ENCODE measurements around the gene NRXN2.

NRXN2 gene

GRCh38 chr11:64696045-64696444 lies 27.0 kb downstream of the NRXN2 start:
- no peak for DNase-seq

GRCh38 chr11:64695548-64695947 lies 27.4 kb downstream of the NRXN2 start:
- DNase-seq: no peak

- DNase-seq: no peak
Measured at GRCh38 chr11:64694821-64695365, 28.1 kb downstream of the NRXN2 start.

- DNase-seq: no peak
Measured at GRCh38 chr11:64694026-64694755, 28.8 kb downstream of the NRXN2 start.

GRCh38 chr11:64692764-64693331 lies 30.1 kb downstream of the NRXN2 start:
- no peak for DNase-seq

- no peak for DNase-seq
Measured at GRCh38 chr11:64691543-64691942, 31.5 kb downstream of the NRXN2 start.

- no peak for DNase-seq
Measured at GRCh38 chr11:64690235-64690634, 32.8 kb downstream of the NRXN2 start.

GRCh38 chr11:64688534-64688982 lies 34.4 kb downstream of the NRXN2 start:
- DNase-seq: peak; percentile 67 to 96

GRCh38 chr11:64687643-64688533 lies 35.1 kb downstream of the NRXN2 start:
- no peak for DNase-seq

GRCh38 chr11:64687204-64687603 lies 35.8 kb downstream of the NRXN2 start:
- no peak for DNase-seq

GRCh38 chr11:64686466-64687170 lies 36.4 kb downstream of the NRXN2 start:
- no peak for DNase-seq

- no peak for DNase-seq
Measured at GRCh38 chr11:64685536-64685935, 37.5 kb downstream of the NRXN2 start.

- no peak for DNase-seq
Measured at GRCh38 chr11:64684357-64684756, 38.6 kb downstream of the NRXN2 start.

- DNase-seq: no peak
Measured at GRCh38 chr11:64681171-64681570, 41.8 kb downstream of the NRXN2 start.

- DNase-seq: peak; percentile 30 to 66
Measured at GRCh38 chr11:64679846-64680245, 43.2 kb downstream of the NRXN2 start.

- DNase-seq: no peak
Measured at GRCh38 chr11:64677441-64678023, 45.5 kb downstream of the NRXN2 start.

GRCh38 chr11:64676261-64676615 lies 46.8 kb downstream of the NRXN2 start:
- no peak for DNase-seq

- DNase-seq: peak; percentile 39 to 74
Measured at GRCh38 chr11:64675450-64676260, 47.3 kb downstream of the NRXN2 start.

GRCh38 chr11:64674774-64675173 lies 48.2 kb downstream of the NRXN2 start:
- DNase-seq: no peak

GRCh38 chr11:64673279-64673678 lies 49.7 kb downstream of the NRXN2 start:
- no peak for DNase-seq

- no peak for DNase-seq
Measured at GRCh38 chr11:64672875-64673274, 50.1 kb downstream of the NRXN2 start.
